Measurements from ENCODE around the gene DNAH14. TPM values are rescaled to one million over a fixed set of nuclear protein-coding genes. Genes with fewer than 3 reads are reported as not detected.

Gene DNAH14
- total and polyA plus RNA-seq, 9 of the 15 experiments (the other 6 are each of a cell fraction or from before 2014, with no cell fraction given): 58.4 to 142 (median 98.4) TPM

DNA sequence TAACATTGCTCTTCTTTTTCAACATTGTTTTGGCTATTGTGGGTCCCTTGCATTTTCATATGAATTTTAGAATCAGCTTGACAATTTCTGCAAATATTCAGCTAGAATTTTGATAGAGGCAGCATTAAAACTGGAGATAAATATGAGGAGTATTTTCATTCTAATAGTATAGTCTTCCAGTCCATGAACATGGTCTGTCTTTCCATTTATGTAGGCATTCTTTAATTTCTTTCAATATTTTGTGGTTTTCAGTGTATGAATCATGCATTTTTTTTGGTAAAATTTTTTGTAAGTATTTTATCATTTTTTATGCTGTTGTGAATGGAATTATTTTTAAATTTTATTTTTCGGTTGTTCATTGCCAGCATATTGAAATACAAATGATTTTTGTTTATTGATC is 97.2 kb downstream of the DNAH14 start:
- H2AFZ ChIP-seq (ENCODE audit: low read depth, low read length): no peak overlapping the region
- TF ChIP-seq, protein P1, sequence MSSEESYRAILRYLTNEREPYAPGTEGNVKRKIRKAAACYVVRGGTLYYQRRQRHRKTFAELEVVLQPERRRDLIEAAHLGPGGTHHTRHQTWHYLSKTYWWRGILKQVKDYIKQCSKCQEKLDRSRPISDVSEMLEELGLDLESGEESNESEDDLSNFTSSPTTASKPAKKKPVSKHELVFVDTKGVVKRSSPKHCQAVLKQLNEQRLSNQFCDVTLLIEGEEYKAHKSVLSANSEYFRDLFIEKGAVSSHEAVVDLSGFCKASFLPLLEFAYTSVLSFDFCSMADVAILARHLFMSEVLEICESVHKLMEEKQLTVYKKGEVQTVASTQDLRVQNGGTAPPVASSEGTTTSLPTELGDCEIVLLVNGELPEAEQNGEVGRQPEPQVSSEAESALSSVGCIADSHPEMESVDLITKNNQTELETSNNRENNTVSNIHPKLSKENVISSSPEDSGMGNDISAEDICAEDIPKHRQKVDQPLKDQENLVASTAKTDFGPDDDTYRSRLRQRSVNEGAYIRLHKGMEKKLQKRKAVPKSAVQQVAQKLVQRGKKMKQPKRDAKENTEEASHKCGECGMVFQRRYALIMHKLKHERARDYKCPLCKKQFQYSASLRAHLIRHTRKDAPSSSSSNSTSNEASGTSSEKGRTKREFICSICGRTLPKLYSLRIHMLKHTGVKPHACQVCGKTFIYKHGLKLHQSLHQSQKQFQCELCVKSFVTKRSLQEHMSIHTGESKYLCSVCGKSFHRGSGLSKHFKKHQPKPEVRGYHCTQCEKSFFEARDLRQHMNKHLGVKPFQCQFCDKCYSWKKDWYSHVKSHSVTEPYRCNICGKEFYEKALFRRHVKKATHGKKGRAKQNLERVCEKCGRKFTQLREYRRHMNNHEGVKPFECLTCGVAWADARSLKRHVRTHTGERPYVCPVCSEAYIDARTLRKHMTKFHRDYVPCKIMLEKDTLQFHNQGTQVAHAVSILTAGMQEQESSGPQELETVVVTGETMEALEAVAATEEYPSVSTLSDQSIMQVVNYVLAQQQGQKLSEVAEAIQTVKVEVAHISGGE (CRISPR knock-in tag; IDR thresholded peaks at IDR 0.05): no peak
- TF ChIP-seq ADNP (tag; IDR thresholded peaks at IDR 0.05) (no peak), ZNF274 (IDR thresholded peaks at IDR 0.05; ENCODE audit: borderline replicate concordance, low read depth, low read length) (no peak), RBM14 (IDR thresholded peaks at IDR 0.05; ENCODE audit: borderline replicate concordance, insufficient read depth, low read depth, low read length) (no peak), FOXM1 (IDR thresholded peaks at IDR 0.05; ENCODE audit: low read depth) (no peak), FOXM1 (CRISPR knock-in tag; IDR thresholded peaks at IDR 0.05; ENCODE audit: low read depth) (no peak), ZNF311 (CRISPR knock-in tag; IDR thresholded peaks at IDR 0.05) (no peak)
- TF ChIP-seq, protein P2, sequence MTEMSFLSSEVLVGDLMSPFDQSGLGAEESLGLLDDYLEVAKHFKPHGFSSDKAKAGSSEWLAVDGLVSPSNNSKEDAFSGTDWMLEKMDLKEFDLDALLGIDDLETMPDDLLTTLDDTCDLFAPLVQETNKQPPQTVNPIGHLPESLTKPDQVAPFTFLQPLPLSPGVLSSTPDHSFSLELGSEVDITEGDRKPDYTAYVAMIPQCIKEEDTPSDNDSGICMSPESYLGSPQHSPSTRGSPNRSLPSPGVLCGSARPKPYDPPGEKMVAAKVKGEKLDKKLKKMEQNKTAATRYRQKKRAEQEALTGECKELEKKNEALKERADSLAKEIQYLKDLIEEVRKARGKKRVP (CRISPR knock-in tag; IDR thresholded peaks at IDR 0.05): no peak
- TF ChIP-seq, protein P3, sequence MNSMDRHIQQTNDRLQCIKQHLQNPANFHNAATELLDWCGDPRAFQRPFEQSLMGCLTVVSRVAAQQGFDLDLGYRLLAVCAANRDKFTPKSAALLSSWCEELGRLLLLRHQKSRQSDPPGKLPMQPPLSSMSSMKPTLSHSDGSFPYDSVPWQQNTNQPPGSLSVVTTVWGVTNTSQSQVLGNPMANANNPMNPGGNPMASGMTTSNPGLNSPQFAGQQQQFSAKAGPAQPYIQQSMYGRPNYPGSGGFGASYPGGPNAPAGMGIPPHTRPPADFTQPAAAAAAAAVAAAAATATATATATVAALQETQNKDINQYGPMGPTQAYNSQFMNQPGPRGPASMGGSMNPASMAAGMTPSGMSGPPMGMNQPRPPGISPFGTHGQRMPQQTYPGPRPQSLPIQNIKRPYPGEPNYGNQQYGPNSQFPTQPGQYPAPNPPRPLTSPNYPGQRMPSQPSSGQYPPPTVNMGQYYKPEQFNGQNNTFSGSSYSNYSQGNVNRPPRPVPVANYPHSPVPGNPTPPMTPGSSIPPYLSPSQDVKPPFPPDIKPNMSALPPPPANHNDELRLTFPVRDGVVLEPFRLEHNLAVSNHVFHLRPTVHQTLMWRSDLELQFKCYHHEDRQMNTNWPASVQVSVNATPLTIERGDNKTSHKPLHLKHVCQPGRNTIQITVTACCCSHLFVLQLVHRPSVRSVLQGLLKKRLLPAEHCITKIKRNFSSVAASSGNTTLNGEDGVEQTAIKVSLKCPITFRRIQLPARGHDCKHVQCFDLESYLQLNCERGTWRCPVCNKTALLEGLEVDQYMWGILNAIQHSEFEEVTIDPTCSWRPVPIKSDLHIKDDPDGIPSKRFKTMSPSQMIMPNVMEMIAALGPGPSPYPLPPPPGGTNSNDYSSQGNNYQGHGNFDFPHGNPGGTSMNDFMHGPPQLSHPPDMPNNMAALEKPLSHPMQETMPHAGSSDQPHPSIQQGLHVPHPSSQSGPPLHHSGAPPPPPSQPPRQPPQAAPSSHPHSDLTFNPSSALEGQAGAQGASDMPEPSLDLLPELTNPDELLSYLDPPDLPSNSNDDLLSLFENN (IDR thresholded peaks at IDR 0.05; ENCODE audit: low read depth in 2 of 2, low read length in 2 of 2): no peak
- TF ChIP-seq, protein P4, sequence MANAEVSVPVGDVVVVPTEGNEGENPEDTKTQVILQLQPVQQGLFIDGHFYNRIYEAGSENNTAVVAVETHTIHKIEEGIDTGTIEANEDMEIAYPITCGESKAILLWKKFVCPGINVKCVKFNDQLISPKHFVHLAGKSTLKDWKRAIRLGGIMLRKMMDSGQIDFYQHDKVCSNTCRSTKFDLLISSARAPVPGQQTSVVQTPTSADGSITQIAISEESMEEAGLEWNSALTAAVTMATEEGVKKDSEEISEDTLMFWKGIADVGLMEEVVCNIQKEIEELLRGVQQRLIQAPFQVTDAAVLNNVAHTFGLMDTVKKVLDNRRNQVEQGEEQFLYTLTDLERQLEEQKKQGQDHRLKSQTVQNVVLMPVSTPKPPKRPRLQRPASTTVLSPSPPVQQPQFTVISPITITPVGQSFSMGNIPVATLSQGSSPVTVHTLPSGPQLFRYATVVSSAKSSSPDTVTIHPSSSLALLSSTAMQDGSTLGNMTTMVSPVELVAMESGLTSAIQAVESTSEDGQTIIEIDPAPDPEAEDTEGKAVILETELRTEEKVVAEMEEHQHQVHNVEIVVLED (CRISPR knock-in tag; IDR thresholded peaks at IDR 0.05): no peak

More for the DNA sequence above, 97.2 kb downstream of the DNAH14 start:
- H3K79me2 ChIP-seq (ENCODE audit: control insufficient read depth, insufficient read depth, low read length): no peaks in the 10 kb centered on the region
- H3K27ac ChIP-seq (ENCODE audit: extremely low read depth, low read depth, low read length): no peak overlapping the region
- H3K36me3 ChIP-seq (ENCODE audit: control insufficient read depth, insufficient read depth, low read length): no peaks in the 10 kb centered on the region; the same call in 2 of the 3 replicates
- intact Hi-C loops (cut with micrococcal nuclease) (no loop called here), in situ Hi-C loops (cut with MboI) (no loop called here)
- no peak overlapping the region for H3K9ac ChIP-seq (ENCODE audit: insufficient read depth in 1 of 2, low read depth in 2 of 2, low read length in 2 of 2)
- ChIA-PET POLR2A (no interaction called here), CTCF (ENCODE audit: low intra/inter-chr PET ratio) (no interaction called here)
- H3K4me2 ChIP-seq (ENCODE audit: insufficient read depth, low read length): no peak overlapping the region
- no peak for FAIRE-seq
- no peaks in the 10 kb centered on the region for H4K20me1 ChIP-seq (replicated peaks; ENCODE audit: control insufficient read depth, insufficient read depth, low read length)
- no TSS peak for BruUV-seq (replicated peaks)
- no peak overlapping the region for H3K4me3 ChIP-seq
- no peaks in the 10 kb centered on the region for H3K9me1 ChIP-seq (ENCODE audit: control insufficient read depth, insufficient read depth, low read length)
- WGBS (ENCODE audit: insufficient coverage, low coverage, missing lambda C conversion rate): 13% methylated on average over 1 of the region's 1 CpG
- no peaks in the 10 kb centered on the region for H3K9me3 ChIP-seq (replicated peaks; ENCODE audit: control insufficient read depth, insufficient read depth, low read depth, low read length)
- H3K4me1 ChIP-seq (replicated peaks in 1 of 2; ENCODE audit: control insufficient read depth in 2 of 2, insufficient read depth in 2 of 2, low read length in 2 of 2): no peaks in the 10 kb centered on the region
- no peaks in the 10 kb centered on the region for H3K27me3 ChIP-seq (ENCODE audit: control insufficient read depth in 2 of 2, insufficient read depth in 2 of 2, low read length in 2 of 2)
- DNase-seq (ENCODE audit: extremely low read depth in 1 of 4, low spot score in 3 of 4): no peak
- no peak for ATAC-seq

All from K562 (cell line).